C4-2B (cell line): ENCODE measurements around the gene ZNF710.

Source experiments
- CTCF ChIP-seq: fragments of 450-650 bp; conservative IDR thresholded peaks from 2 replicates; pipeline ENCODE4 v1.5.1; 2017; ENCODE audit warnings: mild to moderate bottlenecking
- ZFX ChIP-seq: fragments of 450-650 bp; IDR thresholded peaks from 2 replicates; pipeline ENCODE4 v1.6.1; 2017

- no peak for TF ChIP-seq CTCF
- TF ChIP-seq ZFX = no peak
Observed at GRCh38 chr15:89998141-89998661, 2.9 kb upstream of the ZNF710 start.
